Forelimb muscle (tissue), 1 donor: Measurements from ENCODE around the gene HRC. TPM values are rescaled to one million over a fixed set of nuclear protein-coding genes. Genes with fewer than 3 reads are reported as not detected.
"Not testable (repeated sequence)": the region's sequence is repeated elsewhere in the genome, so short reads cannot be mapped to it uniquely, and the experiment has no call there.

Experiments
- DNase-seq: peaks from one replicate; pipeline ENCODE4 v3.0.0-alpha.2; 2013; ENCODE audit warnings: low read depth
- polyA plus RNA-seq: library from polyadenylated mRNA; unstranded; fragments of 120-200 nt; gene quantifications from one replicate; pipeline ENCODE4 v1.2.1, GENCODE V29; 2013; ENCODE audit not compliant: insufficient read length

Gene HRC, protein sequence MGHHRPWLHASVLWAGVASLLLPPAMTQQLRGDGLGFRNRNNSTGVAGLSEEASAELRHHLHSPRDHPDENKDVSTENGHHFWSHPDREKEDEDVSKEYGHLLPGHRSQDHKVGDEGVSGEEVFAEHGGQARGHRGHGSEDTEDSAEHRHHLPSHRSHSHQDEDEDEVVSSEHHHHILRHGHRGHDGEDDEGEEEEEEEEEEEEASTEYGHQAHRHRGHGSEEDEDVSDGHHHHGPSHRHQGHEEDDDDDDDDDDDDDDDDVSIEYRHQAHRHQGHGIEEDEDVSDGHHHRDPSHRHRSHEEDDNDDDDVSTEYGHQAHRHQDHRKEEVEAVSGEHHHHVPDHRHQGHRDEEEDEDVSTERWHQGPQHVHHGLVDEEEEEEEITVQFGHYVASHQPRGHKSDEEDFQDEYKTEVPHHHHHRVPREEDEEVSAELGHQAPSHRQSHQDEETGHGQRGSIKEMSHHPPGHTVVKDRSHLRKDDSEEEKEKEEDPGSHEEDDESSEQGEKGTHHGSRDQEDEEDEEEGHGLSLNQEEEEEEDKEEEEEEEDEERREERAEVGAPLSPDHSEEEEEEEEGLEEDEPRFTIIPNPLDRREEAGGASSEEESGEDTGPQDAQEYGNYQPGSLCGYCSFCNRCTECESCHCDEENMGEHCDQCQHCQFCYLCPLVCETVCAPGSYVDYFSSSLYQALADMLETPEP
- 178 TPM for polyA plus RNA-seq

DNA sequence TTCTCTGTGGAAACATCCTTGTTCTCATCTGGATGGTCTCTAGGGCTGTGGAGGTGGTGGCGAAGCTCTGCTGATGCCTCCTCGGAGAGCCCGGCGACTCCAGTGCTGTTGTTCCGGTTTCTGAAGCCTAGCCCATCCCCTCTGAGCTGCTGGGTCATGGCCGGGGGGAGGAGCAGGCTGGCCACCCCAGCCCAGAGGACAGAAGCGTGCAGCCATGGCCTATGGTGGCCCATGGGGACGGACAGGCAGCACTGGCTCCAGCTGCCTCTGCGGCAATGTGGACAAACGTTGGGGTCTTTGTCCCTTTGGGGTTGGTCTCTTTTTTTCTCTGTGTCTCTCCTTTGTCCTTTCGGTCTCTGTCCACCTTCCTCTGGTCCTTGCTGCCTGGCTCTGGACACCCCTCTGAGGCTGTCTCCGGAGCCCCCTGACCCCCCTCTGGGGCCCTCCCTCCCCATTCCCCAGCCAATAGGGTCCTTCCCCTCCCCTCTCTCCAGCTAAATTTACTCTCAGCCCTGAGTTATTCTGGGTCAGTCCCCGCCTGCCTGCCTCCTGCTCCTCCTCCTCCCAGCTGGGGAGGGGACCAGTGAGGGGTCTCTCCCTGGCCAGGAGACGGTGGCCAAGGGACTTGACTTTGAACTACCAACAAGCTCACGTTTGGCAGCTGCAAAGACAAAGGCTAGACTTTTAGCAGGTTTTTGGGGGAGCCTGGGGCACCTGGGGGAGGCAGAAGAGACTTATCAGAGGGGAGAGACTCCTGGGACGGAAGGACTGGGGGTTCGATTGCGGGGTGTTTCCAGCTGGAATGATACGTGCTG is at the start of gene HRC:
TSS of gene HRC (minus strand) at position 392 of the 815 bp plus-strand sequence. CDS start at position 233, 159 bp downstream.
- no peak for DNase-seq

DNA sequence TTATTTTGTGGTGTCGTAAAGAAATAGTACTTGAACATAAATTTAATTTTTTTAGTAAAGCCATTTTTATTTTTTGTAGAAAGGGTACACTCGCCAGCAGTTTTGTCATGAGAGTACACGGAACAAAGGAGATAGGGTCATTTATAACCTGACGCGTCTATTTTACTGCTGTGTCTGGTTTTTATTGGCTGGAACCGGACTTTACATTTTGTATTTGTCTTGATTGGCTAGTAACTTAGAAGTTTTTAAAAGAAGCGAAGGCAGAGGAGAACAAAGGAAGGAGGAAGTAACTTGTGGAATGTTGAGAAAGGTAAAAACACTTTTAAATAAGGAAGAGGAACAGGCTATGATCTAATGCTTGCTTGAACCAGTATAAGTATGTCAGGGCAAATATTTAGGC is 45.8 kb upstream of the HRC start:
- DNase-seq, result no peak

DNA sequence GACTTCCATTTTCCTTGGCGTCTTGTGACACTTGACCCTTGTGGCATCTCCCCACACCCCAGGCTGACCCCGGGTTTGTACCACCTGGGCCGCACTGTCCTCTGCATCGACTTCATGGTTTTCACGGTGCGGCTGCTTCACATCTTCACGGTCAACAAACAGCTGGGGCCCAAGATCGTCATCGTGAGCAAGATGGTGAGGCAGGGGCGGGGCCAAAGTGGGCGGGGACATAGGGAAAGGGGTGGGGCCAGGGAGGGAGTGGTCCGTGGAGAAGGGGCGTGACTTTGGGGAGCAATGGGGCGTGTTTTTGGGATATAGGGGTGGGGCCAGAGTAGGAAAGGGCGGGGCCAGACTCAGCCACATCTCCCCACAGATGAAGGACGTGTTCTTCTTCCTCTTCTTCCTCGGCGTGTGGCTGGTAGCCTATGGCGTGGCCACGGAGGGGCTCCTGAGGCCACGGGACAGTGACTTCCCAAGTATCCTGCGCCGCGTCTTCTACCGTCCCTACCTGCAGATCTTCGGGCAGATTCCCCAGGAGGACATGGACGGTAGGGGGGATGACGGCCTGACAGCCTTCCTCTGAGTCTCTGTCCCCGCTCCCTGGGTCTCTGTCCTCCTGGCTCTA is 45.2 kb upstream of the HRC start:
- no peak for DNase-seq

DNA sequence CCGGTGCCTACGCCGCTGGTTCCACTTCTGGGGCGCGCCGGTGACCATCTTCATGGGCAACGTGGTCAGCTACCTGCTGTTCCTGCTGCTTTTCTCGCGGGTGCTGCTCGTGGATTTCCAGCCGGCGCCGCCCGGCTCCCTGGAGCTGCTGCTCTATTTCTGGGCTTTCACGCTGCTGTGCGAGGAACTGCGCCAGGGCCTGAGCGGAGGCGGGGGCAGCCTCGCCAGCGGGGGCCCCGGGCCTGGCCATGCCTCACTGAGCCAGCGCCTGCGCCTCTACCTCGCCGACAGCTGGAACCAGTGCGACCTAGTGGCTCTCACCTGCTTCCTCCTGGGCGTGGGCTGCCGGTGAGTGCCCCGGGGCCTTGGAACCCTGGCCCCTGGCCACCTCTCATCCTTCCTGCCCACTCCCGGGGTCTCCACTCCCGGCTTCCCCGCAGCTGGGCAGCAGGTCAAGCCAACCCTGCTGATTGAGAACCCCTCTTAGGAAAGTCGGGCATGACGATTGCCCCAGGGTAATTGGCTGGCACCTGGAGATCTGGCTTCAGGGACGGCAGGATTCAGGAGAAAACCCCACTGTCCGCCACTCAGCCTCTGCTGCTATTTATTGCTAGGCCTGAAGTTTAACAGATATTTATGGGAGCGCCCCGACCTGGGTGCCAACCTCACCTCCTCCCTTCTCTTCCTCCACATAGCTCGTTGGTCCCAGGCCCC is 41.5 kb upstream of the HRC start:
- no peak for DNase-seq

DNA sequence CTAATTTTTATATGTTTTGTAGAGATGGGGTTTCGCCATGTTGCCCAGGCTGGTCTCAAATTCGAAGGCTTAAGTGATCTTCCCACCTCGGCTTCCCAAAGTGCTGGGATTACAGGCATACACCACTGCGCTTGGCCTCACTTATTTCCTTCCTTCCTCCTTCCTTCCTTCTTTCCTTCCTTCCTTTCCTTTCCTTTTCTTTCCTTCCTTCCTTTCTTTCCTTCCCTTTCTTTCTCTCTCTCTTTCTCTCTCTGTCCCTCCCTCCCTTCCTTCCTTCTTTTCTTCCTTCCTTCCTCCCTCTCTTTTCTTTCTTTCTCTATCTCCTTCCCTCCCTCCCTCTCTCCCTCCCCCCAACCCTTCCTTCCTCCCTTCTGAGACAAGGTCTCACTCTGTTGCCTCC is 39.2 kb upstream of the HRC start:
- no peak for DNase-seq

DNA sequence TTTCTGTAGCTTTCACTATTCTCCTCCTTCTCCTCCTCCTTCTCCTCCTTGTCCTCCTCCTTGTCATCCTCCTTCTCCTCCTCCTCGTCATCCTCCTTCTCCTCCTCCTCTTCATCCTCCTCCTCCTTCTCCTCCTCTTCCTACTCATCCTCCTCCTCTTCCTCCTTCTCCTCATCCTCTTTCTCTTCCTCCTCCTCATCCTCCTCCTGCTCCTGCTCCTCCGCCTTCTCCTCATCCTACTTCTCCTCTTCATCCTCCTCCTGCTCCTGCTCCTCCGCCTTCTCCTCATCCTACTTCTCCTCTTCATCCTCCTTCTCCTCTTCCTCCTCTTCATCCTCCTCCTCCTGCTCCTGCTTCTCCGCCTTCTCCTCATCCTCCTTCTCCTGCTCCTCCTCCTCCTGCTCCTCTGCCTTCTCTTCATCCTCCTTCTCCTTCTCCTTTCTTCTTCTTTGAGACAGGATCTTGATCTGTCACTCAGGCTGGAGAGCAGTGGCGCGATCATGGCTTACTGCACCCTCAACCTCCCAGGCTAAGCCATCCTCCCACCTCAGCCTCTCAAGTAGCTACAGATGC is 38.7 kb upstream of the HRC start:
- no peak for DNase-seq

DNA sequence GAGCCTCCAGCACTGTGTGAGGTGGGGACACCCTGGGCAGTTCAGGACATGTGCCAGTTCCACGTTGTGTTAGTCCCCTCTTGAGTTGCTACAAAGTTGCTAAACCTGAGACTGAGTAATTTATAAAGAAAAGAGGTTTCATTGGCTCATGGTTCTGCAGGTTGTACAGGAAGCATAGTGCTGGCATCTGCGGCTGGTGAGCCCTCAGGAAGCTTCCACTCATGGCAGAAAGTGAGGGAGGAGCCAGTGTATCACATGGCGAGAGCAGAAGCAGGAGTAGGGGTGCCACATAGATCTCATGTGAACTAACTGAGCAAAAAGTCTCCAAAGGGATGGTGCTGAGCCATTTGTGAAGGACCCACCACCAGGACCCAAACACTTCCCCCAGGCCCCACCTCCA is 35.6 kb upstream of the HRC start:
- no peak for DNase-seq

DNA sequence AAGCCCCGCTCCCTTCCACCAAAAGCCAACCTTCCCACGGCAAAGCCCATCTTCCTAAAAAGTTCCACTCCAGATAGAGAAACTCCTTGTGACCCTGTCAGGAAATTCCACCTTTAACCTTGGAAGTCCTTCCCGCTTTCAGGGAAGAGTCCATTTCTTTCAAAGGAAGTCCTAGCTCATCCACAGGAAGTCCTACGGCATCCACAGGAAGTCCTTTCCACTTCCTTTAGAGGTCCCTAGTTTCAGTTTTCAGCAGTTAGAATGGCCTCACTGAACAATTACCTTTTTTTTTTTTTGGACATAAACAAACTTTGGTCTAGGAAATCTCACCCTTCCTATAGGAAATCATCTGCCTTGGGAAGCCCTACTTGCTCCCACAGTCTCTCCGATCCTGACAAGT is 34.1 kb upstream of the HRC start:
- no peak for DNase-seq

DNA sequence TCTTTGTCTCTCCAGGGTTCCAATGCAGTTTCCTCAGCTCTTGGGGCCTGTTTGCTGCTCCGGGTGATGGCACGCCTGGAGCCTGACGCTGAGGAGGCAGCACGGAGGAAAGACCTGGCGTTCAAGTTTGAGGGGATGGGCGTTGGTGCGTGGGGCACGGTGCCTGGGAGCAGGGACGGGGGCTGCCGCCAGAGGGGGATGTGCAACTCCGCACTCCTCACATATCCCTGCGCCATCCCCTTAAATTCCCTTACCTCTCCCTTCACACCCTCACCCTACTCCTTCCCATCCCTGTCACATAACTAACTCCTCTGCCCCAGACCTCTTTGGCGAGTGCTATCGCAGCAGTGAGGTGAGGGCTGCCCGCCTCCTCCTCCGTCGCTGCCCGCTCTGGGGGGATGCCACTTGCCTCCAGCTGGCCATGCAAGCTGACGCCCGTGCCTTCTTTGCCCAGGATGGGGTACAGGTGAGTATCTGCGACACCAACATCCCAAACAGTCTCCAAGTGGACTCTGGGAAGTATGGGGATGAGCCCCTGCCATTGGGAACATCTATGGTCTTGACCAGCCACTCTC is 33.5 kb upstream of the HRC start:
- DNase-seq, result no peak

DNA sequence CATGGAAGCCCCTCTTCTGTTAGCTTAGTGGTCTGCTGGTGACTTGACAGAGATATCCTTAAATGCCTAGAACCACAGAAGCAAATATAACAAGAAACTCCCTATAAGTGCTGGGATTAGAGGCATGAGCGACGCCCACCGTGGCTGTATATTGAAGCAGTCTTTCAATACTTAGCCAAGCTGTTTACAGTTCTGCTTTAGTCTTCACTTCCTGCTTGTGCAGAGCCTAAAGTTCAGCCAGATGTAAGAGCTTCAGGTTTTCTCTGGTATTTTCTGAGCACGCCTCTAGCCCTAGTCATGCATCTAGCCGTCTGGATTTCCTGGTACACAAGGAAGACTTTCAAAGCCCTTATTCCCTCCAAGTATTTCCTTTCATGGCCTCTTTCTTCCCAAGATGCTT is 30.9 kb upstream of the HRC start:
- DNase-seq, result no peak

DNA sequence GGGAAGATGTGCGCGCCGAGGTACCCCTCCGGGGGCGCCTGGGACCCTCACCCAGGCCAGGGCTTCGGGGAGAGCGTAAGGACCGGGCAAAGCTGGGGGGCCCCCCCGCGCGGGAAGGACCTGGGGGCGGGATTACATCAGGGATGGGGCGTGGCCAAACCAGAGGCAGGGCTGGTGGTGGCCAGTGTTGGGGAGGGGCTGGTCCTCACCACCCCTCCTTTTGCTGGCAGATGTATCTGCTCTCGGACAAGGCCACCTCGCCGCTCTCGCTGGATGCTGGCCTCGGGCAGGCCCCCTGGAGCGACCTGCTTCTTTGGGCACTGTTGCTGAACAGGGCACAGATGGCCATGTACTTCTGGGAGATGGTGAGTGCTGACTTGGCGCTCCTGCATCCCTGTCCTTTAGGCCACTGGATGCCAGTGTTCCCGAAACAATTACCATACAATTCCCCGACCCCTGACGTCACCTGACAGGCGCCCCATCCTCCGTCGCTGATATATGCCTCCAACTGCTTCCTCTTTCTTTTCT is 27.7 kb upstream of the HRC start:
- DNase-seq, result no peak

DNA sequence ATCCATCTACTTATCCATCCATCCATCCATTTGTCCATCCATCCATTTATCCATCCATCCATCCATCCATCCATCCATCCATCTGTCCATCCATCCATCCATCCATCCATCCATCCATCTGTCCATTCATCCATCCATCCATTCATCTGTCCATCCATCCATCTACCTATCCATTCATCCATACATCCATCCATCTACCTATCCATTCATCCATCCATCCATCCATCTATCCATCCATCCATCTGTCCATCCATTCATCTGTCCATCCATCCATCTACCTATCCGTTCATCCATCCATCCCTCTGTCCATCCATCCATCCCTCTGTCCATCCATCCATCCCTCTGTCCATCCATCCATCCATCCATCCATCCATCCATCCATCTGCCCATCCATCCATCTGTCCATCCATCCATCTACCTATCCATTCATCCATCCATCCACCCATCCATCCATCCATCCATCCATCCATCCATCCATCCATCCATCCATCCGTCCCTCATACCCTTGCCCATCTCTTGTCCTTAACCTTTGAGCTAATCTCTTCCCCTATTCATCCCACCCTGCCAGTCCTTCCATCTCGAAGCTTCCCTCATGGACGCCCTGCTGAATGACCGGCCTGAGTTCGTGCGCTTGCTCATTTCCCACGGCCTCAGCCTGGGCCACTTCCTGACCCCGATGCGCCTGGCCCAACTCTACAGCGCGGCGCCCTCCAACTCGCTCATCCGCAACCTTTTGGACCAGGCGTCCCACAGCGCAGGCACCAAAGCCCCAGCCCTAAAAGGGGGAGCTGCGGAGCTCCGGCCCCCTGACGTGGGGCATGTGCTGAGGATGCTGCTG is 27.0 kb upstream of the HRC start:
- DNase-seq, result not testable (repeated sequence)

DNA sequence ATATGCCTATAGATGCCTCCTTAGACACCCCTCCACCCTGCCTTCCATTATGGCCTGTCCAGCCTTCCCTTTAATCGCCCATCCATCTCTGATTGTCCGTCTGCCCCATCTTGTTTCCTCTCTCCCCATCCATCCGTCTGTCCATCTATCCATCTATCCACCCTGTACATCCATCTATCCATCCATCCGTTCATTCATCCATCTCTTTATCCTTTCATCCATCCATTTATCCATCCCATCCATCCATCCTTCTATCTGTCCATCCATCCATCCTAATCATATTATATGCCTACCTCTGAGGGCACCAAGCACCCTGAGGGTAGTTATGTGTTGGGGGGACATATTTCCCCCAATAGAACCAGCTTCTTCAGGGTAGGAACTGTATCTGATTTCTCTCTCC is 25.5 kb upstream of the HRC start:
- DNase-seq, result no peak

DNA sequence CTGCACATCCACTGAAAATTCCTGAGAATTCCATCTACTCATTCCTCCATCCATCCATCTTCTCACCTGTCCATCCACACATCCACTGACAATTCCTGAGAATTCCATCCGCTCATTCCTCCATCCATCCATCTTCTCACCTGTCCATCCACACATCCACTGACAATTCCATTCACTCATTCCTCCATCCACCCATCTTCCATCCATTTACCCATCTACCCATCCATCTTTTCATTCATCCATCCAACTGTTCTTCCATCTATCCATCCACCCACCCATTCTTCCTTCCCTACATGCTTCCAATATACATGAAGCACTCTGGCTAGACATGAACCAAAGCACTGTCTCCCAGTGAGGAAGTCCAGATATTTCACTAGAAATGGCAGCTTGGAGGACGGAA is 18.0 kb upstream of the HRC start:
- no peak for DNase-seq

DNA sequence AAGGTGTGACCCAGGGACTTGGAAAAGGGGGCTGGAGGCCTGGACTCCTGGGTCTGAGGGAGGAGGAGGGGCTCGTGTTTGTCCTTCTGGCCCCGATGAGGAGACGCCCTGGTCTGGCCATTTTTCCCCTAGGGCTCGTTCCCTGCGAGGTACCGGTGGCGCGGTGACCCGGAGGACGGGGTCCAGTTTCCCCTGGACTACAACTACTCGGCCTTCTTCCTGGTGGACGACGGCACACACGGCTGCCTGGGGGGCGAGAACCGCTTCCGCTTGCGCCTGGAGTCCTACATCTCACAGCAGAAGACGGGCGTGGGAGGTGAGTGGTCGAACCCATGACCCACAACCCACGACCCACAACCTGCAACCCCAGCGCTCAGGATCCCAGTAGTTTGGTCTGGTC is 13.2 kb upstream of the HRC start:
- DNase-seq, result no peak

DNA sequence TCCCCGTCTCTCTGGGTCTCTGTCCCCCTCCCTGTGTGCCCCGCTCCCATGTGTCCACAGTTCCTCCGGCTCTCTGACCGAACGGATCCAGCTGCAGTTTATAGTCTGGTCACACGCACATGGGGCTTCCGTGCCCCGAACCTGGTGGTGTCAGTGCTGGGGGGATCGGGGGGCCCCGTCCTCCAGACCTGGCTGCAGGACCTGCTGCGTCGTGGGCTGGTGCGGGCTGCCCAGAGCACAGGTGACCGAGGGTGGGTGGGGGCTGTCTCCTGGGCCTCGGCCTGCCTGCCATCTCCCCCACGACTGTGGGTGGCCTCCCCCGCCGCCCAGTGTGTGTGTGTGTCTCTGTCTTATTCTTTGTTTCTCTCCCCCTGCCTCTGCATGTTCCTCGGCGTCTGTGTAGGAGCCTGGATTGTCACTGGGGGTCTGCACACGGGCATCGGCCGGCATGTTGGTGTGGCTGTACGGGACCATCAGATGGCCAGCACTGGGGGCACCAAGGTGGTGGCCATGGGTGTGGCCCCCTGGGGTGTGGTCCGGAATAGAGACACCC is 12.7 kb upstream of the HRC start:
- no peak for DNase-seq

DNA sequence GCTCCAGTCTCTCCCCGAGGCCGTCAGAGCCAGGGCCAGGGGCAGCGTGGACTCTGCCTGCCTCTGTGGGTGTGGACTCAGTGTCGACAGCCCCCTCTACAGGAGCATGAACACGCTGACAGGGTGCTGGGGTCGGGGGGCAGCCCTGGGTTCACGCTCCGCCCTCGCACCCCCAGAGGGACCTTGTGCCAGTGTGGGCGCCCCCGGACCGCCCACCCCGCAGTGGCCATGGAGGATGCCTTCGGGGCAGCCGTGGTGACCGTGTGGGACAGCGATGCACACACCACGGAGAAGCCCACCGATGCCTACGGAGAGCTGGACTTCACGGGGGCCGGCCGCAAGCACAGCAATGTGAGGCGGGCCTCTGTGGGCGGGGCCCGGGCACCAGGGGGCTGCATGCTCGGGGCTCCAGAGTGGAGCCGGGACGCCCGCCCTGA is 10.7 kb upstream of the HRC start:
- DNase-seq, result no peak

DNA sequence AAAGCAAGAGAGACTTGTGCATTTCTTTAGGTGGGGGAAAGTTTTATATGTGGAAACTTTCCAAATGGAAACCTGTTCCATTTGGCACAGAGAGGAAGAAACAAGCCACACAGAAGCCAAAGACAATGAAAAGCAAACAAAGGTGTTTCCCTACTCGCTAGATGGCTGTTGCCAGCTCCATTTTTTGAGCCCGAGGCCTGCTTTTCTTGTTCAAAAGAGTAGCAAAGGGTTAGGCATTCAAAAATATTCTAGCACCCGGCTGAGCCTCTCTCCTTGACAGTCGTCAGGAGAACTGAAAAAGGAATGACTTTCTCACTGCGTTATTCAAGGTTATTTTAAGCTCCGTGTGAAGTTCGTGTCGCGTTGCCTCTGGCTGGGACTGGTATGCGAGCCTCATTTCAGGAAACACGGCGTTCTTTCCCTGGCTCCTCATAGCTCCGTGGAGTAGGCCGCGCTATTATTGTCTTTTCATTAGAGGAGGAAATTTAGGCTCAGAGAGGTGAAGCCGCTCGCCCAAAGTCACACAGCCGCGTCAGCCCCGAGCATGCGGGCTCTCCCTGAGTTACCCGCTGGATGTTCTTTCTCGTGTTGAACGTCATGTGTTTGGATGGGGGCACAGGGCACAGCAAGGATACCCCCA is 10.0 kb upstream of the HRC start:
- DNase-seq, result no peak

DNA sequence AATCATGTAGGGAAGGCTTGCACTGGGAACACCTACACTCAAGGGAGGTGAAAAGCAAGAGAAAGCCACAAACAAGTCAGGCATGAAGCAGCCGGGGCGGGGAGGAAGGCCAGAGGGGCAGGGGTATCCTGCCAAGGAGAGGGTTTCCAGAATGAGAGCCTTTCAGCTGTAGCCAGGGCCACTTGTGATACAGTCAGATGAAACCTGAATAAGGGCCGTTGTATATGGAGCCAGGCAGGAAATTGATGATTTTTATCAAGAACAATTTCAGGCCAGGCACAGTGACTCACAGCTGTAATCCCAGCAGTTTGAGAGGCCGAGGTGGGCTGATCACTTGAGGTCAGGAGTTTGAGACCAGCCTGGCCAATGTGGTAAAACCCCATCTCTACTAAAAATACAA is 6.8 kb upstream of the HRC start:
- DNase-seq, result no peak
